ENCODE measurements around the gene ALX4. TPM values are rescaled to one million over a fixed set of nuclear protein-coding genes. Genes with fewer than 3 reads are reported as not detected.

Gene ALX4
- total and polyA plus RNA-seq, 2 of the 8 experiments (the other 6 are each of a cell fraction or from before 2014, with no cell fraction given), result not detected

GRCh38 chr11:44236296-44236695 lies 73.6 kb downstream of the ALX4 start:
- Histone ChIP-seq H3K4me1 (replicated peaks in 1 of 4; ENCODE audit: control insufficient read depth in 3 of 4, insufficient read depth in 4 of 4, low read length in 3 of 4) (no peaks in the 10 kb centered on the region), H3K4me2 (ENCODE audit: insufficient read depth in 1 of 2, low read depth in 2 of 2, low read length in 2 of 2) (no peak overlapping the region), H3K4ac (replicated peaks; ENCODE audit: insufficient read length, low read depth, low read length) (no peak overlapping the region), H2BK5ac (ENCODE audit: low read depth, low read length) (no peak overlapping the region), H4K5ac (ENCODE audit: insufficient read length, low read depth, low read length) (no peak overlapping the region), H2BK120ac (replicated peaks; ENCODE audit: low read depth, low read length) (no peak overlapping the region), H2AK5ac (ENCODE audit: low read depth, low read length) (no peak overlapping the region), H4K91ac (replicated peaks; ENCODE audit: insufficient read length, low read length) (no peak overlapping the region), H2AFZ (ENCODE audit: low read length) (no peak overlapping the region), H2BK12ac (ENCODE audit: low read depth, low read length) (no peak overlapping the region), H3K14ac (ENCODE audit: insufficient read length) (no peak overlapping the region), H3K18ac (ENCODE audit: extremely low read depth, low read length) (no peak overlapping the region), H3K36me3 (ENCODE audit: control insufficient read depth in 2 of 4, insufficient read depth in 4 of 4, low read length in 3 of 4) (peaks cover 0 to 8% (median 3%) of the 10 kb centered on the region in 4 experiments; a peak in 1 of 8 replicates), H3K27me3 (replicated peaks in 1 of 4; ENCODE audit: control insufficient read depth in 3 of 4, extremely low read depth in 1 of 4, insufficient read depth in 3 of 4, low read length in 3 of 4) (no peaks in the 10 kb centered on the region), H4K8ac (ENCODE audit: extremely low read depth, insufficient read depth, low read length) (no peak overlapping the region), H3K9ac (replicated peaks in 1 of 4; ENCODE audit: extremely low read depth in 1 of 4, low read depth in 3 of 4, low read length in 3 of 4) (no peak overlapping the region), H3K4me3 (ENCODE audit: extremely low read depth in 1 of 4, insufficient read depth in 2 of 4, low read depth in 3 of 4, low read length in 4 of 4) (no peak overlapping the region), H3K56ac (replicated peaks; ENCODE audit: insufficient read length, low read depth, low read length) (no peak overlapping the region), H3K23ac (ENCODE audit: insufficient read length) (no peak overlapping the region), H2BK15ac (ENCODE audit: low read length) (no peak overlapping the region), H3K27ac (ENCODE audit: low read depth, low read length) (no peak overlapping the region), H3K79me2 (ENCODE audit: control insufficient read depth in 1 of 2, insufficient read depth in 2 of 2, low read length in 2 of 2) (no peaks in the 10 kb centered on the region), H3K9me3 (ENCODE audit: insufficient read depth in 2 of 2, low read depth in 1 of 2, low read length in 1 of 2) (no peaks in the 10 kb centered on the region), H3K23me2 (ENCODE audit: low read depth, low read length) (no peaks in the 10 kb centered on the region), H2BK20ac (ENCODE audit: low read length) (no peak overlapping the region), H4K20me1 (replicated peaks in 1 of 2; ENCODE audit: control insufficient read depth in 1 of 2, insufficient read depth in 2 of 2, low read length in 2 of 2) (no peaks in the 10 kb centered on the region), H3K79me1 (ENCODE audit: low read depth, low read length) (no peaks in the 10 kb centered on the region)
- 88% methylated on average over 2 of the region's 2 CpGs; no CpG with 5 or more reads in 1 of the 2 experiments for WGBS, 2 experiments (ENCODE audit: extremely low coverage in 1 of 2, insufficient coverage in 1 of 2, insufficient read length in 1 of 2, insufficient replicate concordance in 2 of 2, low coverage in 1 of 2, low lambda C conversion rate in 2 of 2, missing lambda C conversion rate in 1 of 2)
- ChIA-PET POLR2A (ENCODE audit: partially characterized antibody) (interaction anchor here (1.0 to 1.1 kb wide), 2 partner anchors 11 to 13 kb away, joined by 3 to 4 read pairs; no protein-coding TSS in a partner anchor), CTCF (ENCODE audit: partially characterized antibody) (interaction anchor here (0.6 to 1.8 kb wide), 8 partner anchors 10 to 142 kb away, joined by 3 to 5 read pairs (median 3); partner anchors contain the start of gene EXT2)
- no peak for DNase-seq (ENCODE audit: low read depth in 1 of 2, low spot score in 2 of 2)
- FAIRE-seq, result no peak
- TF ChIP-seq SIX5 (IDR thresholded peaks at IDR 0.05; ENCODE audit: low read depth, low read length), result no peak
- TF ChIP-seq POLR2AphosphoS5 (IDR thresholded peaks at IDR 0.05; ENCODE audit: low read depth, low read length), result no peak
- no peak for TF ChIP-seq TAF1 (IDR thresholded peaks at IDR 0.05; ENCODE audit: low read depth, low read length)
- TF ChIP-seq SAP30 (IDR thresholded peaks at IDR 0.05; ENCODE audit: insufficient read depth, insufficient replicate concordance, low read length), result no peak
- no peak for TF ChIP-seq BRCA1 (IDR thresholded peaks at IDR 0.05; ENCODE audit: low read depth, low read length)
- no peak for TF ChIP-seq SP4 (IDR thresholded peaks at IDR 0.05; ENCODE audit: low read length)
- TF ChIP-seq RNF2 (IDR thresholded peaks at IDR 0.05; ENCODE audit: borderline replicate concordance, low read depth, low read length, missing control alignments, poor library complexity, severe bottlenecking), result no peak
- TF ChIP-seq TEAD4 (IDR thresholded peaks at IDR 0.05; ENCODE audit: low read depth, low read length), result no peak
- TF ChIP-seq ZNF274 (IDR thresholded peaks at IDR 0.05; ENCODE audit: borderline replicate concordance, extremely low read depth, low read length), result no peak
- no peak for TF ChIP-seq MAX (IDR thresholded peaks at IDR 0.05)
- no peak for TF ChIP-seq SP1 (IDR thresholded peaks at IDR 0.05; ENCODE audit: low read depth, low read length)
- TF ChIP-seq CREB1 (IDR thresholded peaks at IDR 0.05), result no peak
- no peak for TF ChIP-seq POLR2A (IDR thresholded peaks at IDR 0.05; ENCODE audit: control extremely low read depth in 1 of 2, low read depth in 2 of 2, low read length in 2 of 2)
- TF ChIP-seq POU5F1 (IDR thresholded peaks at IDR 0.05; ENCODE audit: low read depth, low read length), result no peak
- no peak for TF ChIP-seq RFX5 (IDR thresholded peaks at IDR 0.05; ENCODE audit: borderline replicate concordance, low read depth, low read length)
- TF ChIP-seq NANOG (IDR thresholded peaks at IDR 0.05; ENCODE audit: insufficient read depth, low read depth, low read length, poor library complexity, severe bottlenecking), result no peak
